Effector CD8-positive, alpha-beta T cell (primary cell): ENCODE data around the gene C1GALT1.

Experiments used
- DNase-seq: peaks from one replicate; lab custom pipeline; 2025; lab: John Stamatoyannopoulos, UW

The C1GALT1 gene

DNA sequence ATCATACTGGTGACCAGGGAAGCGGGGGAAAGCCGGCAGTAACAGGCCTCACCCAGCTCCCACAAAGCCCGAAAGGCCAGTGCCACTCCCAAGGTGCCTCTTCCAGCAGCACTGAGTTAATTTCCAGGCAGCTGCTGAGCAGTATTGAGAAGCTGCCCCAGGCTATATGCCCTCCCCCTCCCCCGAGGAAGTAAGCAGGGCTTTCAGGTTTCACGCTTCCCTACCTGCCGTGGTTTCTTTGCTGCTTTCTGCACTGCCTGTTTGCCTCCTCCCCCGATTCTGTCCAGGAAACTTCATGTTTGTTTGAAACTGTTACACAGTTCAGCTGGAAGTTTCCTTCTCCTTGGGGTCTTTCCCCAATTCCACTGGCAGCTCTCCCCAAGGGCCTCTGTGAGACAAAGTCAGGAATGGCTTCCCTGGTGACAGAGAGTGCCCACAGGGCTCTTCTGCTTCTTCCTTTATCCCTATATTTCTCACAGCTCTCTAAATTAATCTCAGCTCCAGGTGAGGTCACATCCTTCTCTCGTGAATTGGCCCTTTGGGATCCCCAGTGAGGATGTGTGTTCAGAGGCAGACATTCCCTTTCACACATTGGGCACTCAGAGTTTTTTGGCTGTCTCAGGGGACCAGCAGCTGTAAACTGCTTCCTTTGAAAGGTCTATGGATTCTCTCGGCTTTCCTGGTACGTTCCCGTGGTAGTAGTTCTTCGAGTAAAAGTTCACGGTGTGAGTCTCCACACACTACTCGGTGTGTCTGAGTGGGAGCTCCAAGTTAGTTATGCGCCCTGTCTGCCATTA lies 19.4 kb downstream of the C1GALT1 start:
- no peak for DNase-seq

DNA sequence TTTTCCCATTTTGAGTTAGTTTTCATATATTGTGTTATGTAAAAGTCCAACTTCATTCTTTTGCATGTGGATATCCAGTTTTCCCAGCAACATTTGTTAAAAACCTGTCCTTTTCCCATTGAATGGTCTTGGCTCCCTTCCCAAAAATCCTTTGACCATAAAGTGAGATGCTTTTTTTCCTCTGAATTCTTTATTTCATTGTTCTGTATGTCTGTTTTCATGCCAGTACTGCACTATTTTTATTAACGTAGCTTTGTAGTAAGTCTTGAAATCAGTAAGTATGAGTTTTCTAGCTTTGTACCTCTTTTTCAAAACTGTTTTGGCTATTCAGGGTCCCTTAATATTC lies 20.0 kb downstream of the C1GALT1 start:
- no peak for DNase-seq

DNA sequence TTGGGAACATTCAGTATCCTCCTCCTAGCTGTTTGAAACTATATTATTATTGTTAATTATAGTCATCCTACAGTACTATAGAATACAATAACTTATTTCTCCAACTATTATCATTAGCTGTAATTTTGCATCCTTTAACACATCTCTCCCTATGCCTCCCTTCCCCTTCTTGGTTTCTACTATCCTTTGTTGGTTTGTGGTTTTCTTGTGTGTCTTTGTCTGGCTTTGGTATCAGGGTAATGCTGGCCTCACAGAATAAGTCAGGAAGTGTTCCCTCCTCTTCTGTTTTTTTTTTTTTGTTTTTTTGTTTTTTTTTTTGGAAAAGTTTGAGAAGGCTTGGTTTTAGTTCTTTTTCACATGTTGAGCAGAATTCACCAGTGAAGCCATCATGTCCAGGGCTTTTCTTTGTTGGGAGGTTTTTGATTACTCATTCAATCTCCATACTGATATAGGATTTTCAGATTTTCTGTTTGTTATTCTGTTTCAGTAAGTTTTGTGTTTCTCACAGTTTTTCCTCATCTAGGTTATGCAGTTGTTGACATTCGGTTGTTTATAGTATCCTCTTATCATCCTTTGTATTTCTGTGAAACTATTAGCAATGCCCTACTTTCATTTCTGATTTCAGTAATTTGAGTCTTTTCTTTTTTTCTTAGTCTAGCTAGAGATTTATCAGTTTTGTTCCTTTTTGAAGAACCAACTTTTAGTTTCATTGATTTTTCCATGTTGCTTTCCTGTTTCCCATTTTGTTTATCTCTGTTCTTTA lies 21.6 kb downstream of the C1GALT1 start:
- no peak for DNase-seq

DNA sequence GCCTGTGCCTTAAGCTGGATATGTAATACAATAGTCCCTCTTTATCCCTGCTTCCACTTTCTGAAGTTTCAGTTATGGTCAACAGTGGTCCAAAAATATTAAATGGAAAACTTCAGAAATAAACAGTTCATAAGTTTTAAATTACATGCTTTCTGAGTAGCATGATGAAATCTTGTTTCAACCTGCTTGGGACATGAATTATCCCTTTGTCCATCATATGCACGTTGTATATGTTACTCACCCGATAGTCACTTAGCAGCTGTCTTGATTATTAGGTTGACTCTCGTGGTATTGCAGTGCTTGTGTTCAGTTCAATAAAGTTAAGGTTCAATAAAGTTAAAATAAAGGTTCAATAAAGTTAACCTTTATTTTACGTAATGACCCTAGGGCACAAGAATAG lies 25.5 kb downstream of the C1GALT1 start:
- no peak for DNase-seq

DNA sequence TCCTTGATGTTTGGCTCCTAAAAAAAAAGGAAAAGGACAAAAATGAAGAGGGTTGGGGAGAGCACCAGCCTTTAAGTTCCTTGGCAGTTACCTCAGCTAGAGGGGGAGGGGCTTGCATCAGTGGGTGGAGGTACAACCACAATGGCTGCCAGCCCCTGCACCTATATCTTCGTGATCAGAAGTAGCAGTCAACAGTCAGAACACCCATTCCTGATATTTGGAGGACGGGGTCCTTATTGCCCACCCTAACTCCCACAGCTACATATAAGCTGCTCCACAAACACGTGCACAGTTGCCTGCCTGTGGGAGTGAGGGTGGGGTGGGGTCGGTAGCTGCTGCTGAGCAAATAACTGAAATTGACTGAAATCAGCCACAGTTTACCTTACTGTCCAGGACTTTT lies 26.2 kb downstream of the C1GALT1 start:
- DNase-seq = no peak

DNA sequence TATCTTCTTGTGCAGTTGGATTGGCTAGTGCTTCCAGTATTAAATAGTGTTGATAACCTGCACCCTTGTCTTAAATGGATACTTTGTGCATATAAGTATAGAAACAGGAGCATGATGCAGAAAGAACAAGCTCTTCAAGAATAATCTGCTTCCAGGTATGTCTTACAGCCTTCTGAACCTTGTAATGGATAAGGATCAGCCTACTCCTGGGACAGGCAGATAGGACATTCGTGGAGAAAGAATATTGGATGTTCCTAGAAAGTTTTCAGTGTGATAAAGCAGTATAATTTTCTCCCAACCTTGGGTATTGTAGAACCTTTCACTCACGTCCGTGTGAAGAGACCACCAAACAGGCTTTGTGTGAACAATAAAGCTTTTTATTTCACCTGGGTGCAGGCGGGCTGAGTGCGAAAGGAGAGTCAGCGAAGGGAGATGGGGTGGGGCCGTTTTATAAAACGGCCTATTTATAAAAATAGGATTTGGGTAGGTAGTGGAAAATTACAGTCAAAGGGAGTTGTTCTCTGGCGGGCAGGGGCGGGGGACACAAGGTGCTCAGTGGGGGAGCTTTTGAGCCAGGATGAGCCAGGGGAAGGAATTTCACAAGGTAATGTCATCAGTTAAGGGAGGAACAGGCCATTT lies 27.2 kb downstream of the C1GALT1 start:
- no peak for DNase-seq

DNA sequence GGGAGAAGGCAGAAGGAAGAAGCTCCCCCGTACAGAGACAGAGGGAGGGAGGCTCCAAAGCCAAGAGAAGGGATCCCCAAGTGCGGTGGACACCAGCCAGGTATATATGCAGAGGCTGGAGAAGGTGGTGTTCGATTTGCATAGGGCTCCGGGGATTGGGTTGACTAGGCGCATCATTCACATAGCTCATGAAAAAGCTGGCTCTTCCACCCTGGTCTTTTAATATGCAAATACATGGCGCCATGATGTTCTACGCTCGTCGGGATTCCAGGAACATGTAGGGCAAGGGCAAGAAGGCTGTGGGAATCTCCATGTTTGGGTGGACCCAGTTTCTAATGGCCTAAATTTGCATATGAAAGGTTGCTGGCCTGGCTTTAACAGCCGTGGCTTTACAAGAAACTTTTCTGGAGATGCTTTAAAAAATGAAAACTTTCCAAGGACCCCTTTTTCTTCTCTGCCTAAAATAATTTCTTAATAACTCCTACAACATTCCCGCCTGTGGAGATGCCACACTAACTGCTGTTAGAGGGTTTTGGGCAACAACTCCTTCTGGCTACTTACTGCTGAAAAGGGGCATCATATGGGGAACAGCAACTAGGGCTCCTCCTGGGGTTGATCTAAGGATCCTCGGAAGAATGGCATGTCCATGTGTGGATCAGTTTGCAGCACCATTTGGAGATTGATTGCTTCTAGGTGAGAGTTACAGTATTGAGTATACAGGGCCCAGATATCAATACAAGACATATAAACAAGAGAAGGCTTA lies 28.3 kb downstream of the C1GALT1 start:
- no peak for DNase-seq

DNA sequence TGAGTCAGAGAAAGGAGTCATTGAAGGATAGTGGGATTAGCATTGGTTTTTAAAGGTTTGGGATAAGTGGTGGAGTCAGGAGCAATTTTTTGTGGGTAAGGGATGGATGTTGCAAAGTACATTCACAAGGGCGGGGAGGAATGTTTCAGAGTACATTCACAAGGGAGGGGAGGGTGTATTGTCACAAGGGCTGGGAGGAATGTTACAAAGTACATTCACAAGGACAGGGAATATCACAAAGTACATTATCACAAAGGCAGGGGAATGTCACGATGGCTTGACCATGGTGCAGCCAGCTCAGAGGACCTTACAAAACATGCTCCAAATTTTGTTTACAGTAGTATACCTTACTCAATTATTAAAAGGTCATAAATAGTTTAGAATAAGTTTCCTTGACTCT lies 30.3 kb downstream of the C1GALT1 start:
- DNase-seq = no peak

DNA sequence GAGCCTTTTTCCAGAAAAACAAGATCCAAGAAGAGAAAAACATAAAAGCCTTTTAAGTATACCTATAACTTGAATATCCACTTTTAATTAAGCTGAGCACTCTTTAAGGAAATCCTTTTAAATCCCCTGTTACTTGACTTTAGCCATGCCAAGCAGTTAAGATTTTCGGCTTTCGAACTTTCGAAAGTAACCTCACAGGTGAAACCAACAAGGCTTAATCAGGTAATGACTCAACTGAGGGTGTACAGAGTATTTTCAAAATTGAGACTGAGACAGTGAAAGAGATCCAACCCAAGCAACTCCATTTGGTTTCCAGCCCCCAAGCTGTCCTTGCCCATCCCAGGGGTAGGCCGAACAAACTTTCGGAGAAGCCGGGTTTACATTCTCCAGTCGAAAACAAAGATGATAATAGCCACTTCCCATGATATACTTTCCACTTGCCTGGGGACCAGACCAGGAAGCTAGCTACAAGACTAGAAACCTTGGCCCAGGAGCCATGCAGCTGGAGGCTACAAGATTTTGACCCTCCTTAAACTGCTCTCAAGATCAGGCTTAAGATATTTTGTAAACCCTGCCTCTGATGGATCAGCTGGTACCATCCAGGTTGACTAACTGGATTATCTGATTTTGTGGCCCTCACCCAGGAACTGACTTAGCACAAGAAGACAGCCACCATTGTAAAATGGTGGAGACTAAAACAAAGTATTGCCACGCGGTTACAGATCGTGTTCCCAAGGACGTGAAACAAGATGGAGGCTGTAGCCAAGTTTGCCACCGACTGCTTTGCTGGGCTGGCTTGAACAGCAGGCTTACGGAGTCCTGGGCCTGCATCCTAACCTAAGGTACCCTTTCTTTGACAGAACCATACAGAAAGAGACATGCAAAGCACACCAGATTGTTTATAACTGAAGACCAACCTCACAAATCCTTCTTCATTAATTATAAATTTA lies 32.3 kb downstream of the C1GALT1 start:
- no peak for DNase-seq

DNA sequence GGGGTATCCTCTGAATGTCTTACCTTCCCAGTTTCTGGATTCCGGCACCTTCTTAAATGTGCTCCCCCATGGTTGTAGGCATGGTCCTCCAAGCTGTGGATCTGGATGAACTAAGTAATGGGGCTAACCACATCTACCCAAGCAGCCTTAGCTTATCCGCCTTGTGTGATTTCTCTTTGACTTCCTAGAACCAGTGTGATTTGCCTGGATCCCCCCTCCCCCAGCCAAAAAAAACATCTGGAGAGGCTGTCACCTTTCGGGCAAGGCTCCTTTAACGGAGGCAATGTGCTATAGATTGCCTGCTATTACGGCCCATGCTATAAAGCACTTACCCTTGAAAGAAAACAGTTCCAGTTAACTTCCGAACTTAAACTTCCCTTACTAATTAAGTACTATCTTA lies 33.9 kb downstream of the C1GALT1 start:
- no peak for DNase-seq

DNA sequence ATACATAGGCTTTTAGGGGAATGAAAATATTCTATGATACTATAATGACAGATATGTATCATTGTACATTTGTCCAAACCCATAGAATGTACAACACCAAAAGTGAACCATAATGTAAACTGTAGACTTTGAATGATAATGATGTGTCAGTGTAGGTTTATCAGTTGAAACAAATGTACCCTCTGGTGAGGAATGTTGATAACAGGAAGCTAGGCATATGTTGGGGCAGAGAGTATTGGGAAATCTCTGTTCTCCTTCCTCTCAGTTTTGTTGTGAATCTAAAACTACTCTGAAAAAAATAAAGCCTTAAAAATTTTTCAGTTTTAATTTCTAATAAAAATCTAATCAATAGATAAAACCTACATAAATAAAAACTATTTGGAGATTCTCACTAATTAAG lies 36.9 kb downstream of the C1GALT1 start:
- DNase-seq = no peak

DNA sequence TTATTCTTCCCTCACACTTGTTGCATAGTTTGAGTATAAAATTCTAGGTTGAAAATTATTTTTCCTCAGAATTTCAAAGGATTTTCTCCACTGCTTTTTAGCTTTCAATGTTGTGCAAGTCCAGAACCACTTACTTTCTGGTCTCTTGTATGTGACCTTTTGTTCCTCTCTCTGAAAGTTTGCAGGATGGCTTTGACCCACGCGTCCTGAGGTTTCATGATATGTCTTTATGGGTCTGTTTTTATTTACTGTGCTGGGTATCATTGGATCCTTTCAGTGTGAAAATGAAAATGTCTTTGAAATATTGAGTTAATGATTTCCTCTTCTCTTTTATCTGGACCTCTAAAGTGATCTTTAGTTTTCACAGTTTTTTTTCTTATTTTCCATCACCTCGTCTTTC lies 38.5 kb downstream of the C1GALT1 start:
- no peak for DNase-seq

DNA sequence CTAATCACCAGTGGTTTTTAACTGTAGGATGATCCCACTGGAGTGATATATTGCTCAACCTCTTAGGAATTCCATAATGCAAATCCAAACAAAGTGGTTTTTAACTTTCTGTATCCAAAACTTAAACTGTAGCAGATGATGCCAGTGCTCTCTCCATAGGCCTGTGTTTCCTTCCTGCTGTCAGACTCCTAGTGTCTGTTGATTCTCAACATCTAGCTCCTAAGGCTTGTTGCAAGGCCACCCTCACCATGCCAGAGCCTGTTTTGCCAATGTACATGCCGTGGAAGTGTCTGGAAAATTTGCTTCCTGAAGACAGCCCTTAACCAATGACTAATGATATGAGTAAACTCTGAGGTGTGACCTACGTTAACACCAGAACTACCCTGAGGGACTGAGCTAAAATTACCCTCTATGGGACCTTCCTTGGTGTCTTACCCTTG lies 39.3 kb downstream of the C1GALT1 start:
- no peak for DNase-seq

DNA sequence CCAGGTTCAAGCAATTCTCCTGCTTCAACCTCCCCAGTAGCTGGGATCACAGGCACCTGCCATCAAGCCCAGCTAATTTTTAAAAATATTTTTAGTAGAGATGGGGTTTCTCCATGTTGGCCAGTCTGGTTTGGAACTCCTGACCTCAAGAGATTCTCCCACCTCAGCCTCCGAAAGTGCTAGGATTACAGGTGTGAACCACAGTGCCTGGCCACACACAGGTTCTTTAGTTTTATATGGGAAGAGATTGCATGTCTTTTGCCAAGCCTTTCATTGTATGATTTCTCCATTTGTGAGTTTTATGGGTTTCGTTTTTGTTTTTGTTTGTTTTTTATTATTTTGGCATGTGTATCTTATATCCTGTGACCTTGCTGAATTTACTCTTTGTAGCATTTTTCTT lies 40.9 kb downstream of the C1GALT1 start:
- no peak for DNase-seq

DNA sequence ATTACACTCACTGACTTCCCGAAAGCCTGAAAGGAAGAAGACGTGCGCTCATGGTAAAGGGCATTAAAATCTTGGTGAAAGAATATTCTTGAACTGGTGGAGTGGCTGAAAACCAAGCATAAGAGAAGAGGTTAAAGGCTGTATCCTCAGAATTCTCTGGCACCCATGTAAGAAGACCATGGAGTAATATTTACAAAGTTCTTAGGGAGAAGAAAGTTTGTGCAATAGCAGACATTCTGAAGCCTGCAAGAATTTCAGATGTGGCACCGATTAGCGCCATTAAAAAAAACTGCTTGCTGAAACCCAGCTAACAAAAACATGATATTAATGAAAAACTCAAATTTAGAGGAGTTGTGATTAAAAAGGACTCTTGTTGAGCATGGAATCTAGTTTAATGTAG lies 44.1 kb downstream of the C1GALT1 start:
- DNase-seq = no peak

DNA sequence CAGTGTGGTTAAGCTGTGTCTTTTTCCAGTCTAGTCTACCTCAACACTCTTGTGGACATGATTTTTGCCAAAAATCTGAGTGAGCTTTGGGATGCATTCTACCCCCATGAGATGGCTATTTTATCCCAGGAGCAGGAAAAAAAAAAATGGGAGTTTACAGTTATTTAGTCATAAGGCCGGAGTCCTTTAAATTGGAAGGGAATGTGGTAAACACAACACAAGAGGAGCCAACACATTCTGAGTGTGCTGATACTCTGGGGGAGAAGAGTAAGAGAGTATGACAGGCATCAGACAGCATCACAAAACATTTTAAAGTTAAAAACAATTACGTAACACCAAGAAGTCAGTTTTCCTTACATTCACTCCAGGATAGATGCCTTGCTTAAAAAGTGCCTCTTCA lies 46.1 kb downstream of the C1GALT1 start:
- no peak for DNase-seq

DNA sequence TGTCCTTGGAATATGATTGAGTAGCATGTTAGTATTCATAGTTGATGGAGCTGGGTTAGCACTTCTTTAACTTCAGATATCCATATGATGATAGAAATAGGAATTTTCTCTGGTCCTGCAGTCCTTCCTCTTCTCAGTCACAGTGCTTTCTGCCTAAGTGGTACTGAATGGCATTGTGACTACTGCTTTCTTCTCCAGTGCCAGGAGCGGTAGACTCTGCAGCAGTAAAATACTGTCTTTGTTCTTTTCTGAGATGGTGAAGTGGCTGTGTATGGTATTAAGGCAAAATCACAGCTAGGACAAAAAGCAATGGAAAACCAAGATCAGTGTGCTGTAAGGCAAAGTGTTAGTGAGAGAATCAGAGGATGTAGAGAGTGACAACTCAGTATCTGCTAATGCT lies 46.6 kb downstream of the C1GALT1 start:
- DNase-seq = no peak

DNA sequence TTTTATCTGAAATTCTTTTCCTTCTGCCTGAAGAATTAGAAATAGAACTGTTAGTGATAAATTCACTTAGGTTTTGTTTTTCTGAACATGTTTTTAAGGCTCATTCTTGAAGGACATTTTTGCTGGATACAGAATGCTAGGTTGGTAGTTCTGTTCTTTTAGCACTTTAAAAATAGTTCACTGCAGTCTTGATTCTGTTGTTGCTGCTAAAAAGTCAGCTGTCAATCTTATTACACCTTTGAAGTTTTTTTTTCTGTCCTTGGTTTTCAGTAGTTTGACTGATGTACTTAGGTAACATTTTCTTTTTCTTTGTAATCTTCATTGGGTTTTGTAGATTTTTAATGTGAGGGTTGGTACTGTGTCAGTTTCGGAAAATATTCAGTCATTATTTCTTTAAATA lies 48.7 kb downstream of the C1GALT1 start:
- DNase-seq = no peak

DNA sequence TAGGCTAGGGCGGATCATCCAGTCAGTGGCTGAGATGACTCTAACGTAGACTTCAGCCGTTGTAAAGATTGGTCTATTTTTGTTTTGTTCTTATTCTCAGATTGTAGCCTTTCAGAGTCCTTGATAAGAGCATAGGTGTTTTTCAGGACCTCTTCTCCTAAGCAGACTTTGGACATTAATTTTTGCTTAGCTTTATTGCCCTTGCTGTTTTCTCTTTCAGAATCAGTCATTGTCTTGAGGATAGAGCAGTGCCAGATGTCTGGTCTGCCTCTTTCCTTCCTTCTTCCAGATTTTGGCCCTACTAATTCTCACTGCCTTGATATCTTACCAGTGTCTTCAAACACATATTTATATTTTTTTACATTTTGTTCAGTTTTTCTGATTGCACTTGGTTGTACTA lies 49.5 kb downstream of the C1GALT1 start:
- DNase-seq = no peak

DNA sequence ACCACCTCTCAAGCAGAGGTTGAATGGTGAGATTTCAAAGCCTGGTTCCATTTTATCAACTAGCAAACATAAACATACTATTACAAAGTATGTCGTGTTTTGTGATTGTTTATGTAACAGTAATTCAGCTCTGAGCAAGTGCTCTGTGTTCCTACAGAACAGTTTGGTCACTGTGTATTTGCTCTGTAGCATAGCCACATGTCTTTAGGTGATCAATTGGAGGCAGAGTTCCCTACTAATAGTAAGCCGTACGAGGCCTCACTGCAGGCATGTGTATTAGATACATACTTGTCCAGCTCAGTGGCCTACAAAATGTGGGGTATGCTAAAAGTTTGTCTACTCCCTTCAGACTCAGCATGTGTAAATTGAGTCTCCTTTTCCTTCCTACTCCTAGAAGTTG lies 53.0 kb downstream of the C1GALT1 start:
- no peak for DNase-seq

DNA sequence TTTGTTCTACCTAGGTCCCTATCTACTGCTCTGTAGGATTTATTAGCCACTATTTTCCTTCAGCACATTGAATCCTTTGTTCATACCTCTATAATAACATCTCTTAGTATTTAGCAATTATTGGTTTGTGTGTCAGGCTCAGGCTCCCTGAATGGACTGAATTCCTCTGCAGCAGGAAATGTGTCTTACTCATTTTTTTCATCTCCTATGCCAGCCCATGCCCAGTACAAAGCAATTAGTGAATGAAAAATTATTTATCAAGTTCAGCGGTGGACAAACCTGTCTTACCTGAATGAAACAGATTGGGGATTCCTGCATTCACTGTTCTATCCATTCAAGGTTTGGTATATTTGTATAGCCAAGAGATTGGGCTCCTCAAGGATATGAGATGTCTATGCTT lies 53.7 kb downstream of the C1GALT1 start:
- no peak for DNase-seq
